Neuronal stem cell (in vitro differentiated cells): ENCODE data around the gene WFS1.

Source experiments
- DNase-seq: peaks from one replicate; pipeline ENCODE4 v3.0.0-alpha.2; 2013; ENCODE audit warnings: low spot score
- H2AFZ ChIP-seq: one replicate; pipeline ENCODE4 v1.6.1; 2013; ENCODE audit warnings: mild to moderate bottlenecking, low read length, inconsistent platforms
- H2AK5ac ChIP-seq: 2 replicates; pipeline ENCODE4 v1.6.1; 2013; ENCODE audit warnings: low read depth, mild to moderate bottlenecking, inconsistent platforms, low read length, moderate library complexity, mixed read lengths
- H2BK120ac ChIP-seq: 2 replicates; pipeline ENCODE4 v1.6.1; 2013; ENCODE audit warnings: low read depth, mild to moderate bottlenecking, inconsistent platforms, low read length, moderate library complexity, mixed read lengths
- H2BK12ac ChIP-seq: one replicate; pipeline ENCODE4 v1.6.1; 2013; ENCODE audit warnings: low read length, inconsistent platforms
- H2BK15ac ChIP-seq: 2 replicates; pipeline ENCODE4 v1.6.1; 2013; ENCODE audit warnings: mild to moderate bottlenecking, low read length, inconsistent platforms, mixed read lengths
- H2BK5ac ChIP-seq: one replicate; pipeline ENCODE4 v1.6.1; 2013; ENCODE audit warnings: inconsistent platforms, mild to moderate bottlenecking, low read length, moderate library complexity
- H3K14ac ChIP-seq: one replicate; pipeline ENCODE4 v1.6.1; 2013; ENCODE audit warnings: low read length, inconsistent platforms
- H3K18ac ChIP-seq: 2 replicates; pipeline ENCODE4 v1.6.1; 2013; ENCODE audit warnings: low read length, inconsistent platforms
- H3K23ac ChIP-seq: 2 replicates; pipeline ENCODE4 v1.6.1; 2013; ENCODE audit warnings: low read depth, mild to moderate bottlenecking, mixed read lengths, low read length, inconsistent platforms; ENCODE audit not compliant: poor library complexity
- H3K27ac ChIP-seq: replicated peaks from 3 replicates; pipeline ENCODE4 v1.5.1; 2013; ENCODE audit warnings: low read length, inconsistent platforms
- H3K27me3 ChIP-seq, 3 experiments: 2 replicates each; pipeline ENCODE4 v1.6.1; 2013; ENCODE audit warnings: low read length in 3 of 3, mild to moderate bottlenecking in 2 of 3, inconsistent platforms in 1 of 3, low read depth in 1 of 3, mixed read lengths in 1 of 3, moderate library complexity in 1 of 3; ENCODE audit not compliant: control insufficient read depth in 3 of 3, insufficient read depth in 3 of 3
- H3K36me3 ChIP-seq, 2 donors: replicated peaks in 1 of 2; 2 replicates each; pipeline ENCODE4 v1.6.1; 2013; ENCODE audit warnings: low read length in 2 of 2; ENCODE audit not compliant: control insufficient read depth in 2 of 2, insufficient read depth in 2 of 2
- H3K4ac ChIP-seq: 2 replicates; pipeline ENCODE4 v1.6.1; 2013; ENCODE audit warnings: inconsistent platforms, mild to moderate bottlenecking, low read length, moderate library complexity
- H3K4me1 ChIP-seq, 2 donors: 1 replicate in 1 of 2; 2 replicates in 1 of 2; pipeline ENCODE4 v1.6.1; 2013; ENCODE audit warnings: low read length in 2 of 2, low read depth in 1 of 2; ENCODE audit not compliant: control insufficient read depth in 2 of 2, insufficient read depth in 1 of 2
- H3K4me2 ChIP-seq: one replicate; pipeline ENCODE4 v1.6.1; 2013; ENCODE audit warnings: mild to moderate bottlenecking, low read length, inconsistent platforms; ENCODE audit not compliant: insufficient read depth, poor library complexity, severe bottlenecking
- H3K4me3 ChIP-seq, 2 donors: 2 replicates each; pipeline ENCODE4 v1.5.1; 2013; ENCODE audit warnings: low read length in 2 of 2, mild to moderate bottlenecking in 2 of 2, inconsistent platforms in 1 of 2, moderate library complexity in 1 of 2
- H3K79me1 ChIP-seq: one replicate; pipeline ENCODE4 v1.6.1; 2013; ENCODE audit warnings: low read depth, mild to moderate bottlenecking, inconsistent platforms, low read length, moderate library complexity
- H3K9ac ChIP-seq: one replicate; pipeline ENCODE4 v1.6.1; 2013; ENCODE audit warnings: mild to moderate bottlenecking, low read depth, low read length, inconsistent platforms; ENCODE audit not compliant: poor library complexity
- H3K9me3 ChIP-seq, 2 donors: replicated peaks in 1 of 2; 2 replicates each; pipeline versions ENCODE3 to v1.6.1; 2013; ENCODE audit warnings: low read length in 2 of 2, mild to moderate bottlenecking in 2 of 2, inconsistent platforms in 1 of 2, low read depth in 1 of 2, mixed read lengths in 1 of 2, moderate library complexity in 1 of 2; ENCODE audit not compliant: control insufficient read depth in 2 of 2, insufficient read depth in 1 of 2
- H4K8ac ChIP-seq: one replicate; pipeline ENCODE4 v1.6.1; 2013; ENCODE audit warnings: low read depth, mild to moderate bottlenecking, inconsistent platforms, low read length, moderate library complexity
- H4K91ac ChIP-seq: one replicate; pipeline ENCODE4 v1.6.1; 2013; ENCODE audit warnings: low read length, low read depth, mild to moderate bottlenecking, inconsistent platforms; ENCODE audit not compliant: poor library complexity
- WGBS, 2 donors: extraction: QIAGEN DNeasy Blood & Tissue Kit; methylation state at CpG; one replicate each; pipeline ENCODE4 v1.1.7; 2013; ENCODE audit warnings: missing lambda C conversion rate in 2 of 2, mixed read lengths in 1 of 2; ENCODE audit not compliant: insufficient read length in 2 of 2, insufficient replicate concordance in 1 of 2; ENCODE audit errors: extremely low coverage in 2 of 2; 5-methylcytosine and 5-hydroxymethylcytosine counted together

The WFS1 gene

DNA sequence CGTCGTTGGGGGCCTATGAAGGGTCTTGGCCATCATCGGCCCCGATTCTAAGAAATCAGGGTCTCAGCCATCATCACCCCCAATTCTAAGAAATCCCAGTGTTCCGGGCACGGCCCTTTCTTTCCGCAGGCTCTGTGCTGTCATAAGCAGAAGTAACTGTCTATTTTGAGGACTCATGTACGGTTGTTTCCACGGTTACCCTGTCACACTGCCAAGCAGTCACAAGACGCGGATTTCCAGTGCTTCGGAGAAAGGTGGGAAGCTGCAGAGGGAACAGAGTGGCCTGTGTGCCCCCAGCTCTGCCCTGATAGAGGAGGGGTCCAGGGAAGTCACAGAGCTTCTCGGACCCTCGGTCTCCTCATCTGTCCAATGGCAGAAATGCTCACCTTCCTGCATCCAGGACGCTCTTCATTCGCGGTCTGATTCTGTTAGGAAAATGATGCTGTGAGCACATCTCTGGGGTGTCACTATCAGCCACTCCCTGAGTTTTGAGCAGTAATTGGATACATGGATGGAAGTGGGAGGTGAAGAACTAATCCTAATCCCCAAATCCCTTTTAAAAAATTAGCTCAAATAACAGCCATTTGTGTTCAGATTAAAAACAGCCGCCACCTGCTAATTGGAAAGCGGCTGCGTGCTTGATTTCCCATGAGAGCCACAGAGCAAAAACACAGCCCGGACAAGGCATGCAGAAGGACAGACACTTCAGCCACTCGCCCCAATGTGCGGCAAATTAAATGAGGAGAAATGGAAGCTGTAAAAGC is 73.1 kb downstream of the WFS1 start:
- no peak overlapping the region for H3K4me2 ChIP-seq
- no peak overlapping the region for H4K91ac ChIP-seq
- H4K8ac ChIP-seq: no peak overlapping the region
- no peak overlapping the region for H3K4ac ChIP-seq
- H3K14ac ChIP-seq: no peak overlapping the region
- H2BK12ac ChIP-seq: no peak overlapping the region
- peaks cover 0 to 2% of the 10 kb centered on the region in 2 donors for H3K4me1 ChIP-seq
- H2AFZ ChIP-seq: no peak overlapping the region
- no peak overlapping the region for H2BK120ac ChIP-seq
- H3K4me3 ChIP-seq: no peak overlapping the region
- peak overlapping the region; percentile 63 for H3K18ac ChIP-seq
- H3K79me1 ChIP-seq: peaks cover 2% of the 10 kb centered on the region
- no peak overlapping the region for H2BK15ac ChIP-seq
- no peak overlapping the region for H2AK5ac ChIP-seq
- no peak overlapping the region for H3K27ac ChIP-seq
- no peak overlapping the region for H2BK5ac ChIP-seq
- peaks cover 0 to 31% (median 4%) of the 10 kb centered on the region in 3 experiments for H3K27me3 ChIP-seq
- H3K36me3 ChIP-seq: no peaks in the 10 kb centered on the region
- H3K23ac ChIP-seq: no peak overlapping the region
- WGBS, 2 donors: no CpG with 5 or more reads among the region's 23 CpGs
- no peak overlapping the region for H3K9ac ChIP-seq
- DNase-seq: no peak
- H3K9me3 ChIP-seq: peaks cover 0 to 2% of the 10 kb centered on the region in 2 donors

DNA sequence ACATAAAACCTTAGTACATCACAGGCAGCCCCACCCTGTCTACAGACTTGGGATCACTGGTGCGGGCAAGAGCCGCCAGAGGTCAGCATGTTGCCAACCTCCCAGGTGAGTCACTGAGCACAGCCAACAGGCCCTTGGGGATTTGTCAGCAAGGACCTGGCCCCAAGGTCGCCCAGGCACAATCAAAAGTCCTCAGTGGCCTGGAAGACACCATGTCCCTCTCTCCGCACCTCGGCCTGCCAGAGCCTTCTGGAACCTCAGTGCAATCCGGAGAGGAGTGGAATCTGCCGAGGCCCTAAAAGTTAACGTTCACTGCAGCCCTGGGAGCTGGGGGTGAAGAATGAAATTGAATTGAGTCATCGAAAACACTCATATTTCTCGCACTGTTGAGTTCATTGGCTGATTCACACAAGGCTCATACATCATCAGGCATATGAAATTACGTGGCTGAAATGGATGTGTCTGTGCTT is 74.3 kb downstream of the WFS1 start:
- peaks cover 2% of the 10 kb centered on the region for H3K79me1 ChIP-seq
- no peak overlapping the region for H3K18ac ChIP-seq
- H2AFZ ChIP-seq: no peak overlapping the region
- H2BK5ac ChIP-seq: no peak overlapping the region
- no peak overlapping the region for H3K4ac ChIP-seq
- H3K4me2 ChIP-seq: no peak overlapping the region
- H3K9me3 ChIP-seq: peaks cover 0 to 2% of the 10 kb centered on the region in 2 donors
- H4K91ac ChIP-seq: no peak overlapping the region
- H3K14ac ChIP-seq: no peak overlapping the region
- no peak for DNase-seq
- no peaks in the 10 kb centered on the region for H3K36me3 ChIP-seq
- no peak overlapping the region for H3K23ac ChIP-seq
- H2BK120ac ChIP-seq: no peak overlapping the region
- H3K4me3 ChIP-seq: no peak overlapping the region
- H3K27ac ChIP-seq: no peak overlapping the region
- no peak overlapping the region for H2BK15ac ChIP-seq
- H3K27me3 ChIP-seq: peaks cover 0 to 25% (median 4%) of the 10 kb centered on the region in 3 experiments
- no peak overlapping the region for H3K9ac ChIP-seq
- no peak overlapping the region for H2BK12ac ChIP-seq
- WGBS, 2 donors: no CpG with 5 or more reads among the region's 11 CpGs
- no peak overlapping the region for H4K8ac ChIP-seq
- peaks cover 0 to 2% of the 10 kb centered on the region in 2 donors for H3K4me1 ChIP-seq
- H2AK5ac ChIP-seq: no peak overlapping the region

DNA sequence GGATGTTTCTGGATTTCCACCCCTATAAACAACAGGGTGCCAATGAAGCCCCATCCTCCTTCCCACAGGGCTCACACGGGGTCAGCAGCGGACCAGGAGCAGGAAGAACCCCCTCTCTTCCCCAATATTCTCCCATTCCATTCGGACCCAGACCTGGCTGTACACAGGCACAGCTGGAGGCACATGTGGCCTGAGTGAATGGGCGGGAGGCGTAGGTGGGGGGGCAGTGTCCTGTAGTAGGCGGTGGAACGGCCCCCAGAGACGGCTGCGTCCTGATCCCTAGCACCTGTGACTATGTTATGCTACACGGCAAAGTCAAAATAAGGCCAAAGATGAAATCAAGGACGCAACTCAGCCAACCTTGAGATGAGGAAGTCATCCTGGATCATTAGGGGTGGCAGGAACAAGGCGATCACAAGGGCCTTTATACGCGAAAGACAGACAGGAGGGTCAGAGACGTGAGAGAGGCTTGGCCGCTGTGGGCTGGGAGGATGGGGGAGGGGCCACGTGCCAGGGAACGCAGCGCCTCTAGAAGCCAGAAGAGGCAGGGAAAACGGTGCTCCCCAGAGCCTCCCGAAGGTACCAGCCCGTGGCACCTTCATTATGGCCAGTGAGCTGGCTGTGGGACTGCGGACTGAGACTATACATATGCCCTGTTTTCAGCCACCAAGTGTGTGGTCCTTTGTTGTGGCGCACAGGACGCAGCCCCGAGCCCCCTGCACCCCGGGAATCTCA is 75.6 kb downstream of the WFS1 start:
- no peak overlapping the region for H2BK12ac ChIP-seq
- no peak overlapping the region for H3K4me3 ChIP-seq
- H3K4me1 ChIP-seq: no peaks in the 10 kb centered on the region
- WGBS, 2 donors: no CpG with 5 or more reads among the region's 27 CpGs
- H3K4me2 ChIP-seq: no peak overlapping the region
- no peak overlapping the region for H4K91ac ChIP-seq
- H2AFZ ChIP-seq: no peak overlapping the region
- no peak overlapping the region for H2BK120ac ChIP-seq
- H3K36me3 ChIP-seq: no peaks in the 10 kb centered on the region
- DNase-seq: no peak
- H4K8ac ChIP-seq: peak overlapping the region; percentile 8
- peak overlapping the region; percentile 33 for H2AK5ac ChIP-seq
- H2BK5ac ChIP-seq: no peak overlapping the region
- H3K4ac ChIP-seq: no peak overlapping the region
- peaks cover 0 to 33% (median 4%) of the 10 kb centered on the region in 3 experiments for H3K27me3 ChIP-seq
- H2BK15ac ChIP-seq: peak overlapping the region; percentile 43
- H3K9ac ChIP-seq: no peak overlapping the region
- peak overlapping the region; percentile 48 for H3K18ac ChIP-seq
- H3K14ac ChIP-seq: no peak overlapping the region
- H3K27ac ChIP-seq: no peak overlapping the region
- H3K9me3 ChIP-seq: peaks cover 0 to 2% of the 10 kb centered on the region in 2 donors
- H3K23ac ChIP-seq: no peak overlapping the region
- peaks cover 2% of the 10 kb centered on the region for H3K79me1 ChIP-seq

GRCh38 chr4:6345866-6346265 is 76.2 kb downstream of the WFS1 start:
- Histone ChIP-seq H3K14ac (no peak overlapping the region), H3K23ac (peak overlapping the region; percentile 67), H3K4me1 (no peaks in the 10 kb centered on the region), H2AK5ac (peak overlapping the region; percentile 33), H3K36me3 (no peaks in the 10 kb centered on the region), H3K27ac (no peak overlapping the region), H3K9me3 (peaks cover 0 to 2% of the 10 kb centered on the region in 2 donors), H3K4ac (no peak overlapping the region), H4K8ac (no peak overlapping the region), H3K79me1 (peaks cover 2% of the 10 kb centered on the region), H2BK5ac (no peak overlapping the region), H2AFZ (no peak overlapping the region), H3K4me2 (no peak overlapping the region), H3K27me3 (peaks cover 0 to 39% (median 4%) of the 10 kb centered on the region in 3 experiments), H3K4me3 (no peak overlapping the region), H2BK15ac (peak overlapping the region; percentile 43), H3K9ac (no peak overlapping the region), H3K18ac (no peak overlapping the region), H2BK120ac (no peak overlapping the region), H2BK12ac (no peak overlapping the region), H4K91ac (no peak overlapping the region)
- no peak for DNase-seq
- WGBS, 2 donors: no CpG with 5 or more reads among the region's 13 CpGs
